A673 (cell line): ENCODE measurements around the gene TMEM214.

ENCODE experiments used
- EZH2 ChIP-seq: fragments of 200-600 bp; sonication (generic); IDR thresholded peaks from 2 replicates; pipeline ENCODE4 v1.6.1; 2017; ENCODE audit warnings: borderline replicate concordance, low read depth, mild to moderate bottlenecking, mixed read lengths, antibody characterized with exemption, low read length; ENCODE audit not compliant: poor library complexity, severe bottlenecking
- TF ChIP-seq, protein P1 (sequence below): fragments of 300-800, 200-600 bp; sonication (generic); conservative IDR thresholded peaks from 2 replicates; pipeline ENCODE4 v1.5.1; 2017; ENCODE audit warnings: low read depth, mild to moderate bottlenecking, antibody characterized with exemption, low read length, moderate library complexity, mixed read lengths

DNA sequence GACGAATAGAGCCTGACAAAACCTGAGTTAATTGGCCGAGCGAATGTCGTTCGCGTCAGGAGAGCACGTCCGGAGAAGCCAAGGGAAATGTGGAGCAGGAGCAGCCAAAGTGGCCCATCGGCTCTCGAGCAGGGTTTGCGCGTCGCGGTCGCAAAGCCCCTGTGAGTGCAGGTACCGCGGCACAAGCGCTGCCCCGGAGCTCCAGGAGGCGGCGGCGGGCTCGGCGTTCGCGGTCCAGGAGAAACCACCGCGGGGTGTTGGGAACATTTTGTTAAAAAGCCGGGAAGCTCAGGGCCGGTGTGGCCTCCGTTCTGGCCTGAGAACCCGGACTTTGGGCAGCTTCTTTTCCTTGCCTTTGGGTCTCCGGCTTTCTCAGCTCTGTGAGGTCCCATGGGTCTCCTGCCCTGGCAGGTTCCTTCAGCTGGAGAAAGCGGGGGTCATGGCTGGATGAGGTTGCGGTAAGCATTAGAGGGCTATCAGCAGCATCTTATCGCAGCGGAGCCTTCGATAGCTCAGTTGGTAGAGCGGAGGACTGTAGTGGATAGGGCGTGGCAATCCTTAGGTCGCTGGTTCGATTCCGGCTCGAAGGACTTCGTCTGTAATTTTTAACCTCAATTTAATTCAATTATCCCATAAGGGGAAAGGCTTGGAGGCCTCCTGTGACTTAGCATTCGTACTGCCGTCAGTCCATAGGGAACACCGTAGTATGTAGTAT, 17.7 kb downstream of the TMEM214 start:
- TF ChIP-seq, protein P1, sequence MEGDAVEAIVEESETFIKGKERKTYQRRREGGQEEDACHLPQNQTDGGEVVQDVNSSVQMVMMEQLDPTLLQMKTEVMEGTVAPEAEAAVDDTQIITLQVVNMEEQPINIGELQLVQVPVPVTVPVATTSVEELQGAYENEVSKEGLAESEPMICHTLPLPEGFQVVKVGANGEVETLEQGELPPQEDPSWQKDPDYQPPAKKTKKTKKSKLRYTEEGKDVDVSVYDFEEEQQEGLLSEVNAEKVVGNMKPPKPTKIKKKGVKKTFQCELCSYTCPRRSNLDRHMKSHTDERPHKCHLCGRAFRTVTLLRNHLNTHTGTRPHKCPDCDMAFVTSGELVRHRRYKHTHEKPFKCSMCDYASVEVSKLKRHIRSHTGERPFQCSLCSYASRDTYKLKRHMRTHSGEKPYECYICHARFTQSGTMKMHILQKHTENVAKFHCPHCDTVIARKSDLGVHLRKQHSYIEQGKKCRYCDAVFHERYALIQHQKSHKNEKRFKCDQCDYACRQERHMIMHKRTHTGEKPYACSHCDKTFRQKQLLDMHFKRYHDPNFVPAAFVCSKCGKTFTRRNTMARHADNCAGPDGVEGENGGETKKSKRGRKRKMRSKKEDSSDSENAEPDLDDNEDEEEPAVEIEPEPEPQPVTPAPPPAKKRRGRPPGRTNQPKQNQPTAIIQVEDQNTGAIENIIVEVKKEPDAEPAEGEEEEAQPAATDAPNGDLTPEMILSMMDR = peak; percentile 45
- no peak for TF ChIP-seq EZH2
